Heart left ventricle (tissue), 13 donors: ENCODE measurements around the gene ABR.

ENCODE experiments used
- CTCF ChIP-seq, 12 donors: fragments of 200-600 bp; sonication (generic) in 4 of 12; IDR thresholded peaks; one replicate each; pipeline versions ENCODE4 v1.5.0 to v1.8.0; 2018 to 2022; ENCODE audit warnings: antibody characterized with exemption in 12 of 12, mild to moderate bottlenecking in 5 of 12
- POLR2A ChIP-seq, 2 donors: fragments of 450-650 bp; IDR thresholded peaks; one replicate each; pipeline ENCODE4 v1.6.1; 2017; ENCODE audit warnings: antibody characterized with exemption in 2 of 2, mild to moderate bottlenecking in 2 of 2, moderate library complexity in 2 of 2
- donor health status: ischemic (EF 13 %, LVEDD 7.1; RV severe dilation, severe dysfunction).
- donor health status: DM: no; HTN: yes; CAD: no.
- donor health status: DM: no; HTN: no; CAD: no.
- donor health status: ischemic (EF 25% LVEDD 6.9; RV normal size, moderate dysfunction).
- donor health status: ischemic (EF 25% LVEDD 5.7; RV mildly dilated, moderate dysfunction).
- donor health status: ischemic (EF 35%, LVEDD 5.7; RV mildly dilated, moderate dysfunction).
- donor health status: nonischemic (EF 11% LVEDD 7.7; RV severe dilation, severe dysfunction).
- donor health status: DM: yes; HTN: yes; CAD: no.
- donor health status: PGD.
- donor health status: ischemic (EF 29% LVEDD 5.4; RV normal size, mild dysfunction).
- donor health status: nonischemic (EF 23%, LVEDD 6.1; RV moderate dilation, normal function).

GRCh38 chr17:1045456-1045855, 134.3 kb downstream of the ABR start:
- TF ChIP-seq CTCF (IDR thresholded peaks at IDR 0.05) (no peak), POLR2A (IDR thresholded peaks at IDR 0.05) (no peak)
